A673 (cell line): ENCODE measurements around the gene AR. TPM values are rescaled to one million over a fixed set of nuclear protein-coding genes. Genes with fewer than 3 reads are reported as not detected.

Source experiments
- BruUV-seq: library from RNA; stranded (reverse); fragments of 400-500 nt; replicated peaks from 2 replicates; lab custom pipeline; 2021; lab: Mats Ljungman, UMichigan
- CTCF ChIA-PET: fragments of 300-600 bp; sonication (Branson Sonifier 250); formaldehyde crosslinking; loops from one replicate; lab custom pipeline; 2022; ENCODE audit warnings: antibody characterized with exemption; lab: Charles Lee
- POLR2A ChIA-PET: fragments of 300-600 bp; sonication (Branson Sonifier 250); formaldehyde crosslinking; loops from one replicate; lab custom pipeline; 2022; ENCODE audit warnings: antibody characterized with exemption; ENCODE audit not compliant: low non-redundant PET; lab: Charles Lee
- DNase-seq: peaks from one replicate; pipeline ENCODE4 v3.0.0-alpha.2; 2015; ENCODE audit warnings: low spot score
- H3K27ac ChIP-seq: fragments of 200-600 bp; sonication (generic); 2 replicates; pipeline ENCODE4 v1.5.1; 2016; ENCODE audit warnings: mixed run types, low read depth, mild to moderate bottlenecking, mixed read lengths, antibody characterized with exemption, low read length; ENCODE audit not compliant: poor library complexity, severe bottlenecking
- H3K27me3 ChIP-seq: fragments of 200-600 bp; sonication (generic); replicated peaks from 2 replicates; pipeline ENCODE4 v1.6.1; 2017; ENCODE audit warnings: mixed run types, low read depth, mild to moderate bottlenecking, mixed read lengths, antibody characterized with exemption, low read length; ENCODE audit not compliant: insufficient read depth, poor library complexity
- H3K36me3 ChIP-seq: fragments of 200-600 bp; sonication (generic); 2 replicates; pipeline ENCODE4 v1.6.1; 2016; ENCODE audit warnings: mixed run types, mild to moderate bottlenecking, mixed read lengths, antibody characterized with exemption, low read length; ENCODE audit not compliant: insufficient read depth, poor library complexity, severe bottlenecking
- H3K4me1 ChIP-seq: fragments of 200-600 bp; sonication (generic); 2 replicates; pipeline ENCODE4 v1.6.1; 2017; ENCODE audit warnings: mixed run types, mild to moderate bottlenecking, mixed read lengths, antibody characterized with exemption, low read length; ENCODE audit not compliant: insufficient read depth, poor library complexity, severe bottlenecking
- H3K4me3 ChIP-seq: fragments of 200-600 bp; sonication (generic); 2 replicates; pipeline ENCODE4 v1.5.1; 2016; ENCODE audit warnings: low read depth, mixed run types, mild to moderate bottlenecking, mixed read lengths, low read length; ENCODE audit not compliant: poor library complexity, severe bottlenecking
- H3K9me3 ChIP-seq: fragments of 200-600 bp; sonication (generic); 2 replicates; pipeline ENCODE4 v1.6.1; 2016; ENCODE audit warnings: mixed run types, low read depth, mild to moderate bottlenecking, mixed read lengths, antibody characterized with exemption, low read length; ENCODE audit not compliant: poor library complexity, severe bottlenecking
- CTCF ChIP-seq: fragments of 300-800, 200-600 bp; sonication (generic); conservative IDR thresholded peaks from 2 replicates; pipeline ENCODE4 v1.5.1; 2017; ENCODE audit warnings: low read depth, mild to moderate bottlenecking, antibody characterized with exemption, low read length, moderate library complexity, mixed read lengths
- EZH2 ChIP-seq: fragments of 200-600 bp; sonication (generic); IDR thresholded peaks from 2 replicates; pipeline ENCODE4 v1.6.1; 2017; ENCODE audit warnings: borderline replicate concordance, low read depth, mild to moderate bottlenecking, mixed read lengths, antibody characterized with exemption, low read length; ENCODE audit not compliant: poor library complexity, severe bottlenecking
- intact Hi-C: fragments of 100-400 bp; cut with micrococcal nuclease; formaldehyde crosslinking; loops from one replicate; pipeline ENCODE4 v1.10.0; 2022; ENCODE audit not compliant: unreplicated experiment
- total RNA-seq: library from RNA; stranded (reverse); gene quantifications from 2 replicates; pipeline ENCODE4 v1.2.3, GENCODE V29; 2021

Gene AR
- total RNA-seq, 1 experiment from 2014 or later, result 0.11 TPM

GRCh38 chrX:67673741-67674274 is 130.0 kb downstream of the AR start:
- H3K27me3 ChIP-seq, result no peaks in the 10 kb centered on the region
- no peak for TF ChIP-seq CTCF
- POLR2A ChIA-PET, result no interaction called here
- CTCF ChIA-PET, result no interaction called here
- no peaks in the 10 kb centered on the region for H3K4me1 ChIP-seq
- H3K36me3 ChIP-seq, result no peaks in the 10 kb centered on the region
- no TSS peak for BruUV-seq
- intact Hi-C loops, result no loop called here
- H3K9me3 ChIP-seq, result peaks cover 10% of the 10 kb centered on the region
- H3K4me3 ChIP-seq, result no peak overlapping the region
- DNase-seq, result no peak
- H3K27ac ChIP-seq, result no peak overlapping the region

GRCh38 chrX:67674741-67675140 is 130.9 kb downstream of the AR start:
- DNase-seq, result no peak
- TF ChIP-seq CTCF (no peak), EZH2 (no peak)
- POLR2A ChIA-PET, result no interaction called here
- BruUV-seq, result no TSS peak
- intact Hi-C loops, result no loop called here
- Histone ChIP-seq H3K27me3 (no peaks in the 10 kb centered on the region), H3K4me3 (no peak overlapping the region), H3K27ac (no peak overlapping the region), H3K9me3 (peaks cover 10% of the 10 kb centered on the region), H3K4me1 (no peaks in the 10 kb centered on the region), H3K36me3 (no peaks in the 10 kb centered on the region)
- CTCF ChIA-PET, result no interaction called here

- intact Hi-C loops, result no loop called here
- Histone ChIP-seq H3K9me3 (peaks cover 9% of the 10 kb centered on the region), H3K4me1 (no peaks in the 10 kb centered on the region), H3K27ac (no peak overlapping the region), H3K36me3 (no peaks in the 10 kb centered on the region), H3K27me3 (no peaks in the 10 kb centered on the region), H3K4me3 (no peak overlapping the region)
- BruUV-seq, result no TSS peak
- TF ChIP-seq EZH2, result no peak
- no peak for TF ChIP-seq CTCF
- no peak for DNase-seq
- POLR2A ChIA-PET, result no interaction called here
- CTCF ChIA-PET, result no interaction called here
Observed at GRCh38 chrX:67684136-67684535, 140.3 kb downstream of the AR start.
